ENCODE data around the gene MYG1.

GRCh38 chr12:53299454-53300180 lies at the start of gene MYG1:
- TF ChIP-seq POLR2A (IDR thresholded peaks at IDR 0.05) (peak in 1 of 2 donors; percentile 52), CTCF (IDR thresholded peaks at IDR 0.05 in 4 of 5, conservative IDR thresholded peaks at IDR 0.05 in 1 of 5) (peak in 4 of 5 experiments; percentile 9 to 47 (median 27))

Measured in gastrocnemius medialis (tissue), 4 donors.